HG03280 (cell line): ENCODE data around the gene ZBTB22.

Source experiments
- ATAC-seq: cut with Tn5 transposase; IDR thresholded peaks from one replicate; pipeline ENCODE4 v1.9.1; 2021; ENCODE audit warnings: mild to moderate bottlenecking, moderate library complexity; ENCODE audit not compliant: unreplicated experiment

Gene ZBTB22

DNA sequence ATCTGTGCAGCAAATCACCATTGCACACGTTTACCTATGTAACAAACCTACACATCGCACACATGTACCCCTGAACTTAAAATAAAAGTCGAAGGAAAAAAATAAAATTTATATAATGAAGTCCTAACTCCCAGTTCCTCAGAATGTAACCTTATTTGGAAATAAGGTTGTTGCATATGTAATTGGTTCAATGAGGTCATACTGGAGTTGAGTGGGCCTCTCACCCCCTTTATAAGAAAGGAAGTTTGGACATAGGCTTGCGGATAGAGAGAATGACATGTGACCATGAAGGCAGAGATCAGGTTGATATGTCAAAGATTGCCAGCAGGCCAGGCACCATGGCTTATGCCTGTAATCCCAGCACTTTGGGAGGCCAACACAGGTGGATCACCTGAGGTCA lies 16.1 kb upstream of the ZBTB22 start:
- no peak for ATAC-seq

DNA sequence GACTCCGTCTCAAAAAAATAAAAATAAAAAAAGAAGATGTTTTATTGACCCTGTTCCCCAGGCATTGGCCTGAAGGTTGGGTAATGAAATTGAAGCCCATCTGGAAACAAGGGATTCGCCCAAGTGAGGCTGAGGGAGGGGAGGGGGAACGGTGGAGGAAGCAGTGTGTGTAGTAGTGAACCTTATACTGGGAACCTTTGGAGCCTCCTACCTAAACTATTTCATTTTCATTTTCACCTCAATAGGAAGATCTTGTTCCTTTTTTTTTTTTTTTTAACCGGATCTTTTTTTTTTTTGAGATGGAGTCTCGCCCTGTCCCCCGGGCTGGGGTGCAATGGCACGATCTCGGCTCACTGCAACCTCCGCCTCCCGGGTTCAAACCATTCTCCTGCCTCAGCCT lies 13.2 kb upstream of the ZBTB22 start:
- ATAC-seq: no peak

DNA sequence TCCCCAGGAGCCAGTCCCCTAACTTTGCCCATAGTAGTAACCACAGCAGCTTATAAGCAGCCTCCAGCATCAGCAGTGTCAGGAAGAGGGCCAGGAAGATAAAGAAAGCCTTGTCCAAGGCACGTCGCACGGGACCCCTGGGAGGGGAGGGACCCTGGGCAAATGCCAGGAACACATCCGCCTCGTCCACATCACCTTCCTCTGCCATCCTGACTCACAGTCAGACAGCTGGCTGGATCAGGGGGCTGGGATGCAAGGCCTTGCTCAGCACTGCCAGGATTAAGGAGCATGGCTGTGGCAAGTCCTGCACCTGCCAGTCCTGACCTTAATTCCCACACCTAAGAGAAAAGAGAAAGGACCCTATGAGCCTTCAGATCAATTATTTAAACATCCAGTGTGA lies 11.5 kb upstream of the ZBTB22 start:
- ATAC-seq: no peak

DNA sequence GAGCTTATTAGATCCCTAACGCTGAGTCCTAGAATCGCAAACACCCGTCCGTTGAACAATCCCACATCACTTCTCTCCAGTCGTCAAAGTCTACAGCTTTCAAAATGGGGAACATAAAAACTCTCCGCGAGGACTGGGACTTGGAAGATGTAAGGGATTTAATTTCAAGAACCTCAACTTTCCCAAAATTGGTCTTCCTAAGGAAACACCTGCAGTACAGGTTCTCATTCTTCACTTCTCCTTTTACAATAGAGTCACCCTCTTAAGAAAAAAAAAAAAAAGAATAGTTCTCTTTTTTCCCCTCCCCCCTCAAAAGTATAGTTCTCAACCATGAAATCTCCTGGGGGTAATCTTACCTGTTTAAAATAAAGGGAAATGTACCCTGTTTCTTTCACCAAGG lies 6.6 kb upstream of the ZBTB22 start:
- ATAC-seq: no peak

DNA sequence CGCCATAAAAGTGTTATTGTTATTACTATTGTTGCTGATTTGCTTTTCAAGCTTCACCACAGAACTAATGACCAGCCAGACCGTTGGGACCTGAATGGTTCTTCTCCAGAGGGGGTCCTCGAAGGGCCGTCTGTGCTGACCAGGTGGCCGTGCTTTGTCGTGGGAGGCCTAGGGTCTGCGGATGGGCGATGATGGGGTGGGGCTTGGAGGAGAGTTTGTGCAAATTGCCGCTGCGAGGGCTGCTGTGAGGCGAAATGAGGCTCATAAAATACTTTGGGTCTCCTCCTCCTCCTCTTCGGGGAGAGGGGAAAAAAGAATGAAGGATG lies 6.0 kb upstream of the ZBTB22 start:
- ATAC-seq: peak; percentile 7

DNA sequence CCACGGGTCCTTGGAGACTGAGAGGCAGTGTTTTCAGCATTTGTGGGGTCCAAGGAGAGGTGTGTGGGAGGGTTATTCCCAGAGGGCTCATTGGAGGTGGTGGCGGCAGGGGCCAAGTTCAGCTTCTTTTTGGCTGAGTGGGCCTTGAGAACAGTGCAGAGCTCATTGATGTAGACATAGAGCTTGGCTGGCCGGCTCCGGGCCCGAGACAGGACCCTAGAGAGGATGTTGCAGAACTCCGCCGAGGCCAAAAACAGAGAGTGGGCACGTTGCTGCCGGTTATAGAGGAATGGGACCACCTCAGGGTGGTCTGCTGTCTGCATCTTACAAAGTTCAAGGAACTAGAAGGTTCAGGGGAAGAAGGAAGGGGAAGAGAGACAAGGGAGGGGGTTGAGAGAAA lies 3.7 kb upstream of the ZBTB22 start:
- no peak for ATAC-seq

DNA sequence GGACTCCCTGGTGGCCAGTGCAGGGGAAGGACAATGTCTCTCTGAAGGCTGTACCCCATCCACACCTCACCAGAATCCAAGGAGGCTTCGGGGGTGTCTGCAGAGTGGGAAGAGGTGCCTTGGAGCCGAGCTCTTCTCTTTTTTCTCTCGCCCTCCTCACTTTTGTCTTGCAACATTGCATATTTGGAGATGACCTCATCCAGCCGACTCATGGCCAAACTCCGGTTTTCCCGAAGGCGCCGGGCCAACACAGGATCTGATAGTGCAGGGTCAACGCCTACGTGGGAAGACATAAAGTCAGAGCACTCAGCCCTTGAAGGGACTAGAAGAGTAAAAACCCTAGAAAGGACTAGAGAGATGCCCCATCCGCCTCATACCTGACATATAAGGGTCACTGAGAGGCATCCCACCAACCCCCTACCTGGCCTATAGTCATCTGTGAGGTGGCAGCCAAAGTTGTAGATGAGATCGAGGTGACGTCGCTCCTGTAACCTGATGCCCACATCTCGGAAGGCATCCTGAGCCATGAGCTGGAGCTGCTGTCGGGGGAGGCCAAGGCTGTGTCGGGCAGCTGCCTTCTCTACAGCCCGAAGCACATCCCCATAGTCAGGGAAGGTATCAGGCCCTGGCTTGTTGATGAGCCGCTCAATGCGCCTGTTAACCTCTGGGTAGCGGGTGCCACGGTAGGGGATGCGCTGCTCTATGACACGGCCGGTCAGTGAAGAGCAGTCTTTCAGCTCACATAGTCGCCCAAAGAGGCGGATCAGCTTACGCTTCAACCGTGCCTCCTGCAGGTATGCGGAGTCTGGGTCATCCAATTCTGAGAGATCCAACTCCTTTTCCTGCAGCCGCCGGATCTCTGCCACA lies 3.0 kb upstream of the ZBTB22 start:
- no peak for ATAC-seq

DNA sequence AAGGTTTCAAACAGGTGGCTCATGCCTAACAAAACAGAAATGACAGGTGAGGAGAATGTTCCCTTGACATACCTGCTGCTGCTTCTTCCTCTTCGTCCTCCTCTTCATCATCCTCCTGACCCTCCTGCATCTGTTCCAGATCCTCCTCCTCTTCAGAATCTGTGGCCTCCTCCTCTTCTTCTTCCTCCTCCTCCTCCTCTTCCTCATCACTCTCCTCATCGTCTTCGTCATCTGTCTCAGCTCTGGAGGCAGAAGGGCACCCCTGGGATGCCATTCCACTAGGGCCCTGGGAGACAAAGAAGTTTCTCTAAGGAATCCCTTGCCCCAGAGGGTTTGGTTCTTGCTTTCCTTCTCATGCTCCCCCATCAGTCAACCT lies 2.4 kb upstream of the ZBTB22 start:
- ATAC-seq: no peak

DNA sequence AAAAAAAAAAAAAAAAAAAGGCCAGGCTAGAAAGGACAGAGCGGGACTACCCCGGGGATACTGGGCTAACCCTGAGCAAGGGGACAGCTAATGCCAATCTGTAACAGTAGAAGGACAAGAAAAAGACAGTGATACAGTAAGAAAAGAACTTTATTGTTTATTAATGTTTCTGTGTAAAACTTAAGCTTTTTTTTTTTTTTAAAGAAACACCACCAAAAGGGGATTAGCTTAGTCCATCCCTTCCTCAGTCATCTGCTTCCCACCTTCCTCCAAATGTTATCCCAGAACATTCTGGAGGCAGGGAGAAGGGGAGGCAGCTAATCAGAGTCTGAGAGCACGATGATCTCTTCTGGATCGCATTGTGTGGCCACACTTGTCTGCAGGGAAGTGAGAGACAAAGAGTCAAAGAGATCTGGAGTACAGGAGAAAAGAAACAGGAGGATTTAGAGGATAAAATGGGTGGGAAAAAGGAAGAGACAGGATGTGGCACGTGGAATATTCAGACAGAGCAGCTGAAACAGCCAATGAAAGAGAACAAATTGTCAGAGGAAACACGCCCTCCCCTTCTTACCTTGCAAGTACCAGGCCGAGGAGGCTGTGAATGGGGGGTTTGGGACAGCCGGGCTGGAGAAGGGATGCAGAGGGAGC lies 1.0 kb upstream of the ZBTB22 start:
- ATAC-seq: no peak

DNA sequence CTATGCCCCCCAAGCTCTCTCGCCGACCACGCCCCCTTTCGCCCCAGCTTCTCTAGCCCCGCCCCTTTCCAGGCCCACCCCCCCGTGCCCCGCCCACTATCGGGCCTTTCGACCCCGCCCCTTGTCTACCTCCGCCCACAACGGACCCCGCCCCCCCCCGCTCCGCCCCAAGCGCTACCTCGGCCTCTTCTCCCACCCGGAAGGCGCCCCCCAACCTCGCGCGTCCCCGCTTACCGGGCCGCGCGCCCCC lies 200 bp downstream of the ZBTB22 start:
- ATAC-seq: no peak

DNA sequence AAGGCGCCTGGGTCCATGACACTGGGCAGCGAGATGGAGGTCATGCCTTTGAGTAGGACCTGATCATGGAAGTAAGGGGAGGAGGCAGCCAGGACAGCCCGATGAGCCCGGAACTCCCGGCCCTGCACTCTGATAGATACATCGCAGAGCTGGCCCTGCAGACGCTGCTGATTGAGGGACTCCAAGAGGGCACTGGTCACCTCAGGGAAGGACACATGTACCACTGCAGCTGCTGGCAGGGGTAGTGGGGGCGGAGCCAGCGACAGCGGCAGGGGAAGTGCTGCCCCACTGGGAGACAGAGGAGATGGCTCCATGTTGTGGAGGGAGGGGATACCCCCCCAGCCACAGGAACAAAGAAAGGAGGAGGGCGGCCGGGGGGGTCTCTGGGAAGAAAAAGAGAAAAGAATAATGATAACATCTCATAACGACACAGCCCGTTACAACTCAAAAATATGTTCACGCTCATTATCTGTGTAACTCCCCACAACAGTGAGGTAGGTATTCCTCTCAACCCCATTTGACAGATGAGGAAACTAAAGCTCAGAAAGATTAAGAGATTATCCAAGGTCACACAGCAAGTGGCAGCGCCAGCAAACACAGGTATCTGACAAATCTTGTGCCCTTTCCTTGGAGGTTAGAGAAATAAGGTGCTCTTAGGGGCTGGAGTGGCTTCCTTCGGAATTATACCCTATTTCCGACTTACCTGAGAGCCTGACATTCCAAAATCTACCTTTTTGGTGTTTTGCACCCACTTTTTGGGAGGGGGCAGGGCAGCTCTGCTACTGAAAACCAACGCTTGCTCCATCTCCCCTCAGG lies 733 bp downstream of the ZBTB22 start:
- ATAC-seq: no peak

DNA sequence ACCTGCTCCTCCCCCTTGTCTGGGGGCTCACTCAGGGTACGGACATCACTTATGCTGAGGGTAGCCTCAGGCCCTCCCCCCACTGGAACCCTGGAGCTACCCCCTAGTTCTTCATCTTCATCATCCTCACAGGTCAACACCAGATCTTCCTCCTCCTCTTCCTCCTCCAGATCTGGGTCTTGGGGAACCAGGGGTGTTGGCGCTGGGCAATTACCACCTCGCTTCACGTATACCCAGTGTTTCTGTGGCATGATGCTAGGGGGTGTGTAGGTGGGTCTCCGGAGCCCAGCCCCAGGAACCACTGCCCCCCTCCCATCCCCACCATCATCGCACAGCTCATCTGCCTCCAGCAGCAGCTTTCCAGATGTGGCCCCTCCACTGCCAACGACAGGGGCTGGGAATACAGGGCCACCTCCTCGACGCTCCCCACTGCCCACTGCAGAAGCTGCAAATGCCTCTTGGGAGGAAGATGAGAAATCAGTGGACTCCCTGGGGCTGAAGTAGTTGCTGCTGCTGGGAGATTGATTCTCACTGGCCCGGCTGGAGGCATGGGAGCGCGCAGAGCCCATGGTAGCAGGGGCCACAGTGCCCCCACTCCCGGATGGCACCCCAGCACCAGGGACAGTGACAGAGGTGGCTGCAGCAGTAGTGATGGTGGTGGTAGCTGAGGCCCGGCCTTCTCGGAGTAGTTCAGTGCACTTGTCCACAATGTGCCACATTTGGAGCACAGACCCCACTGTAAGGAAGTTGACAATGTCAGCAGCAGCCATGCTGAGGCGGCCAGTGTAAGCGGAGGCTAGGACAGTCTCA lies 1.5 kb downstream of the ZBTB22 start:
- ATAC-seq: no peak

DNA sequence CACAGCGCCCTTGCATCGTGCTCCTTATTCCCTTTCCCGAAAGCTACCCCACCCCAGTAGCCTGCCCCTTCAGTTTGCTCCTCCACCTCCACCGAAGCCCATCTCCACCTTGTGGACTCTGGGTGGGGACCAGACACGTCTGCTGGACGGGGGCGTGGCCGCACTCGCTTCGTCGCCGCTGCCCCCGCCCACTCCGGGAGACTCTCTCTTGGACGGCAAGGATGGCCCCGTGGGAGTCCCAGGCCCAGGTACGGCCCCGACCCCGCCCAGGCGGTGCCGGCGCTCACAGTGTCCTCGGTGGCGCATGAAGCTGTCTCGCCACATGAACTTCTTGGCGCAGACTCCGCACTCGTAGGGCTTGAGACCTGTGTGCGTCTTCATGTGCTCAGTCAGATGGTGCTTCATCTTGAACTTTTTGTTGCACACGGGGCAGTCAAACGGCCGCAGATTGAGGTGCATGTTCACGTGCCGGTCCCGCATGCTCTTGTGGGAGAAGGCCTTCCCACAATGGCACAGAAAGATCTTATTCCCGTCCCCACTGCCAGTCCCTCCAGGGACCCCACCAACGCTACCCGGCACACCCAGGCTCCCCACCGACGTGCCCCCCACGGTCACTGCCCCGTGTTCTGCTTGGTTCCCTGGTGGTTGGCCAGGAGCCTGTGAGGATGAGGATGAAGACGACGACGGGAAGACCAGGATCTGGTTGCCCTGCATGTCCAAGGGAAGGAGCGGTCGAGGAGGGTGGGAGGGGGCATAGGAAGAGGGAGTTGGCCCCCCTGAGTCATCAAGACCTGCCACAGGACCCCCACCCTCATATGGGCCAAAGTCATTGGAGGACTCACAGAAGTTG lies 2.4 kb downstream of the ZBTB22 start:
- ATAC-seq: no peak

DNA sequence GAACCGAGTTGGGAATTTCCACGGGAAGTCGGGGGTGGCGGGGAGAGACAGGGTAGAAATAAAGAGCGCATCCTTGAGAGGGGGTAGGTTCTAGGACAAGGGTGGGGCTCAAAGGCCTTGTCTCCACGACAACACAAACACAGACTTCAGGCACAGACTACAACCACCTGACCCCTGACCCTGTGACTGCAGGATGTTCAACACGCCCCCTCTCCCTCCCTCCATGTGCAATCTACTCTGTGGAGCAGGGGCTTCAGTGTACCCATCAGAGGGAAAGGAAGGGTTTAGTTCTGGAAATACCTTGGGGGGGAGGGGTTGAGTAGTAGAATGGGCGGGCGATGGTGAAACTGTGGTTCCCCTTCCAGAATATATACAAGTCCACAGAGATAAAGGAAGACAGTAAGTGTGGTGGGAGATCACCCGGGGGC lies 3.0 kb downstream of the ZBTB22 start:
- ATAC-seq: no peak

DNA sequence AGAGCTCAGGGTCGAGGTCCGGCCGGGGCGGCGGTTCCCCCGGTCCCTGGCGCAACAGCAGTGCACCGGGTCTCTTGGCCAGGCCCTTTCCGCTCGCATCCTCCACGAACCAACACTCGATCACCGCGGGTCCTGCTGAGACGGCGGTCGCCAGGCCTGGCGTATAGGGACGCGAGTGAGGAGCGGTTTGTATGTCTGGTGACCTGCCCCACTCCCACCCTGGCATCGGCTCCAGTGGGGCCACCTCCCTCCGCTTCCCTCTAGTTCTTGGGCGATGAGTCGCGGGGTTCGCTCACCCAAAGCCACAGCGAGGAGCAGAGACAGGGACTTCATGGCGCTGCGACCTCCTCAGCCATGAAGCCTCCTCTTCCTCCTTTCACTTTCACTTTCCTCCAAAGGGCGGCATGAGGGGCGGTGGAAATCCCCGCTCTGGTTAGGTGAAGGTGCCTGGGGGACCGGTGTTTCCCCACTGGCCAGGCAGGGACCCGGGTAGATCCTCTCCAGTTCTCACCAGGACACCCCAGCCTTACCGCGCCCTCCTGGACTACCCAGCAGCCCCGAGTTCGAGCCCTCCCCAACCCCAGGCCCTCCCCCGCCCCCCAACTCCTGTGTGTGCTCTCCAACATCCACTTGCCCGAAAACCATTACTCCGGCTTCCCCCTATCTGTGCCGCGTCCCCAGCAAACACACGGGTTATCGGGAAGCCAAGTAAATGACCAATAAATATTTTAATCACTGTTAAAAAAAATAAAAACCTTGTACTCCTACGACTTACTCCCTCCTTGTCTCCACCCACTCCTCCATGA lies 3.6 kb downstream of the ZBTB22 start, which contains the start of gene TAPBP:
TSS of gene TAPBP (minus strand) at position 370 of the 806 bp plus-strand sequence. CDS start at position 333, 37 bp downstream.
- ATAC-seq: peak; percentile 25

DNA sequence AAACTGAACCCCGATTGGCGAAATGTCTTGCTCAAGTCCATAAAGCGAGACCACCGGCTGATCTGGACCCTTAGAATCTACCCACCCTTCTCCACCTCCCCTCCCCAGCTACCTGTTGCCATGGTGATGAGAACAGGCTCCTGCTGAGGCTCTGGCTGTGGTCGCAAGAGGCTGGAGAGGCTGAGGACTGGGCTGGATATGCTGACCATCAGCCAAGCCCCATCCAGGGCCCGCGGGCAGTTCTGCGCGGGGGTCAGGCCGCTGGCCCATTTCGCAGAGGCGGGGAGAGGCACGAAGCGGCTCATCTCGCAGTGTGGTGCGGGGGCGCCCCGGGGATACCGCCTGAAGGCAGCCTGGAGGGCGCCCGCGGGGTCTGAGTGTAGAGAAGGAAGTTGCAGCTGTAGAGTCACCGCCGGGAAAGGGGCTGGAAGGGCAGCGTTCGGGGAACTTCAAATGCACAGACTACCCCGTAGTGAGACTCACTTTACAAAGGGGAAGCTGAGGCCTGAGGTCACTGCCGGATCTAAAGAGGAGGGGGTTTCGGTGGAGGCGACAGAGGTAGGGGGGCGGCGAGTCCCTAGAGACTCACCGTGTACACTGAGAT lies 4.3 kb downstream of the ZBTB22 start:
- no peak for ATAC-seq

DNA sequence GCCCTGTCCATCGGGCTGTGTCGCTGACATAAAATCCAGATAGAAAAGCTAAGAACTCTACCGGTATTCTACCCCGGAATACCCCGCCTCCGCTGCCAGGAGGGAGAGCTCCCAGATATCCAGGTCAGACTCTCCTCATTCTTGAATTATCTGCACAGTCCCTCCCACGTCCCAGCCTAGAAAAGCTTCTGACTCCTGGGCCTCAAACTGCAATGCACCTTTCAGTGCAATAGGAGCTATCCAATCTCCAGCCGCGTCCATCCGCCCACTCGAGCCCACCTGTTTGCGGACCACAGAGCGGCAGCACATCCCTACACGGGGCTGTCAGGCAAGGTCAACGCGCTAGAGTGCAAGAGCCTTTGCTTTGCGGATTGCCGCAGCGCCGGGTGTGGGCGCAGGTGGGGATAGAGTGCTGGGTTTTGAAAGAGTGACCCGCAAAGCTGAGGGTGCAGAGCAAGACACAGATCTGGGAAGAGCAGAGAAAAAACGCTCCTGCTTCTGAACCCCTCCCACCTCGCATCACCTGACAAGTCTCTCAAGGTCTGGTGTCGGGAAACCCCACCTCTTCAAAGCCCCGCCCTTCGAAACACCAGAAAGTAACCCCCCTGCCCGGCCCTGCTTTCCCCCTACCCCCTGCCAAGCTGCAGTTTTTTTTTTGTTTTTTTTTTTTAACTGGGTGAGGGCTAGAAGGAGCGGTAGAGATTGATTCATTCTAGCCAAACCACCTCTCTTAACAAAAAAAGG lies 5.0 kb downstream of the ZBTB22 start:
- peak; percentile 31 for ATAC-seq

DNA sequence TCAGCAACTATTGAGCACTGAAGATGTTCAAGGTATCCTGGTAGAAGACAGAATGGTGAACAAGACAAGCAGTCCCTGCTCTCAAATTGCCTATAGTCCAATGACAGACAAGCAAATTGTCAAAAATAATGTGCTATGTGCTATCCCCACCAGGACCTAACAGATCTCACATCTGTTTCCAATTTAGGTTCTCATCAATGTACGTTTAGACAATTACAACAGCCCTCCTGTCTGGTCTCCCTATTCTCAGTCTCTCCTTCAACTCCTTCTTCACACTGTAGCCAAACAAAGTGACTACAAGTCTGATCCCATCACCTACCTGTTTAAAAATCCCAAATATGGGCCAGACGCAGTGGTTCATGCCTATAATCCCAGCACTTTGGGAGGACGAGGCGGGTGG lies 11.2 kb downstream of the ZBTB22 start:
- ATAC-seq: no peak
